Activated CD8-positive, alpha-beta memory T cell treated with anti-CD3 and anti-CD28 coated beads for 24 hours (primary cell): ENCODE measurements around the gene AK3.
A peak's percentile ranks its signal among the peaks of the same experiment; 100 is the strongest.
"Not testable (repeated sequence)": the region's sequence is repeated elsewhere in the genome, so short reads cannot be mapped to it uniquely, and the experiment has no call there.

Source experiments
- DNase-seq: peaks from one replicate; pipeline ENCODE4 v3.0.0-alpha.2; 2020

AK3 gene

DNA sequence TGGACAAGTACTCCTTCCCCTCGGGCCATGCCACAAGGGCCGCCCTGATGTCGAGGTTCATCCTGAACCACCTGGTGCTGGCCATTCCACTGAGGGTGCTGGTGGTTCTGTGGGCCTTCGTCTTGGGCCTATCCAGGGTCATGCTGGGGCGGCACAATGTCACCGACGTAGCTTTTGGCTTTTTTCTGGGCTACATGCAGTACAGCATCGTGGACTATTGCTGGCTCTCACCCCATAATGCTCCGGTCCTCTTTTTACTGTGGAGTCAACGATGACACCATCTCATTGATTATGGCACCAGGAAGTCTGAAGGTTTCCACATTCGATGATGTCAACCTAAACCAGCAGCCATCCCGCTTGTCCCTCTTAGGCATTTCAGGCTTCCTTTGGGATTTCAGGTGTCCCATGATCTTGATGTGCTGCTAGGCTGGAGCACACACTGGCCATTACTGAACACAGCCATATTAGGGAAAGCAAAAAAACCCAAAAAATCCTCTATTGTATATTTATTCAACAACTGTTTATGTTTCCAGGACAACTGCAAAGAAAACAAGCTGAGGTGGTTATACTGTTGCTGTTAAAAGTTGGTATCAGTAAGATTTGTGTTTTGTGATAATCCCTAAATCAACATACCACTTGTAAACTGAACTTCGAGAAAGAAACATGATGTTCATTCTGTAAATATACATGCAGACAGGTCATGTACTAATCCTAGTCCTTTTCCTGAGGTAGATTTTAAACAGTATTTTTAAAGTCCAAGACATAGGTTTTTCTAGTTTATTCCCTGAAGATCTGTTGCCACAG lies 77.8 kb downstream of the AK3 start:
- no peak for DNase-seq

GRCh38 chr9:4662108-4662988 lies 78.7 kb downstream of the AK3 start, which contains the start of gene PLPP6:
Gene PLPP6 (plus strand): TSS chr9:4662294. CDS start chr9:4662376, 82 bp downstream.
- peak; percentile 86 for DNase-seq

DNA sequence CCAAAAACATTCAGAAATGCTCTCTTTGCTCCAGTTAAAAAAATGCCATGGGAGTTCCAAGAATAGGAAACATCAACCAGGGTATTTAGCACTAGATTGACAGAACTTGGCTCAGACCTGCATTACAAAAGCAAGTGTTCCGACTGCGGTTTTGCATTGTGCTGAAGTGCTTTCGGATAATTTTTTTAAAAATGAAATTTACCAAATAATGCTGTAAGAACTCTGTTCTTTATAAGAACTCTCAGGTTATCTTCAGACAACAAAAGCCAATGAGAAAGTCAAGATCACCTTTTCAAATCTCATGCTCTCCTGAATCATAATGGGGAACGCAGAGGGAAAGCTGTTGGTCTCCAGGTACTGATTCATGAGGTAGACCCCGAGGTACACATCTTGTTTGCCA lies 79.4 kb downstream of the AK3 start:
- DNase-seq, result no peak

DNA sequence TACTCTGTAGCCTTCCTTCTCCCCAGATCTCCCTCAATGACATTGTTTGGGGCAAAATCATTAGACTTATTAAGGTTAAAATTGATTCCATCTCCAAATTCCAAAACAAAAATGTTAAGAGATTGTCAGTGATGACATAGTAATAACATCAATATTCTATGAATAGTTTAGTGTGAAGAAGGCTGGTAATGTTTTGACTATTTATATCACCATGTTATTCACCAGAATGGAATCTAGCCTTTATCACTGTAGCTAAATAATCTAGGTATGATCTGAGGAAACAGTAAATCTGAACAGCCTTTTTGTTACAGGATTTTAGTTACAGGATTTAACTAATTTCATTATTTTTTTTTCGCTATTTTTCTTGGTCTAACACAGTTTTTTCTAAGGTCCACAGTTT lies 79.8 kb downstream of the AK3 start:
- no peak for DNase-seq

- DNase-seq, result not testable (repeated sequence)
Observed at GRCh38 chr9:4660665-4661064, 80.3 kb downstream of the AK3 start.
